TTC549 (cell line): ENCODE measurements around the gene TBR1.

Experiments used
- FAIRE-seq: peaks from 2 replicates; lab custom pipeline; 2012; peaks lifted over from hg19 to GRCh38; lab: Jason Lieb, UNC

Gene TBR1

DNA sequence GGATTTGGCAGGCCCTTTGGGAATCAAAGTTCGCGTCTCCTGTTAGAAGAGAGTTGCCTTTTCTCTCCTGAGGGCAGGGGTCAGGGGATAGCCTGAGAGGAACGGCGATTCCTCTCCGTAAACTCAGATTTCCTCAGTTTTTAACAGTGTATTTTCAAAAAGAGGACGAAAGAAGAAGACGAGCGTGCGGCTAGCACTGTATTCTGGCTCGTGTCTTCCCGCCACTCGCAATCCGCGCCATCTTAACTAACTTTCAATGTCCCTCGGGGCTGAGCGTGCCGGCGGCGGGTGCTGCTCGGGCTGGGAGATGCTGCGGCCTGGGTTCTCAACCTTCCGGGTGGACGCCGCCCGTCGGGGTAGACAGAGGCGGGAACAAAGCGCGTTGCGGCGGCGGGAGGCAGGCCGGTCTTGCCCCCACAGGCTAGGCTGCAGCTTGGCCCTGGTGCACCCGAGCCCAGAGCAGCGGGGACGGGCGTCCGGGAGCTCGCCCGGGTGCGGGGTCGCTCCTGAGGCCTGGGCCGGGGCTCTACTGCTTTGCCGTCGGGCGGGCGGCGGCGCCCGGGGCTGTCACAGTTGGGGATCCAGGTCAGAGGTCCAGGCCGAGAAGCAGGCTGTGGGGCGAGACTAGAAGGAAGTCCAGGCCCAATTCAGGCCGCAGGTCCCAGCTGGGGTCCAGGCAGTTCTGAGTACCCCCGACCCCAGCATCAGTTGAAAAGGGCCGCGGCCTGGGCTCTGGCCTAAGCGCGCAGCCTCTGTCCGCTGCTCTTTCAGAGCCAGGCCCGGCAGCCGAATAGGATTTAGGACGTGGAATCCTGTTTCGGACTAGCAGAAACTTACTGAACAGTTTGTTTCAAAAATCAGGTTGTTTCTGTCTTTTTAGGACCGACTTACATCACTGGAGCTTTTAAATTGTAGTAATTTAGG, 11.8 kb downstream of the TBR1 start:
- FAIRE-seq, result no peak

DNA sequence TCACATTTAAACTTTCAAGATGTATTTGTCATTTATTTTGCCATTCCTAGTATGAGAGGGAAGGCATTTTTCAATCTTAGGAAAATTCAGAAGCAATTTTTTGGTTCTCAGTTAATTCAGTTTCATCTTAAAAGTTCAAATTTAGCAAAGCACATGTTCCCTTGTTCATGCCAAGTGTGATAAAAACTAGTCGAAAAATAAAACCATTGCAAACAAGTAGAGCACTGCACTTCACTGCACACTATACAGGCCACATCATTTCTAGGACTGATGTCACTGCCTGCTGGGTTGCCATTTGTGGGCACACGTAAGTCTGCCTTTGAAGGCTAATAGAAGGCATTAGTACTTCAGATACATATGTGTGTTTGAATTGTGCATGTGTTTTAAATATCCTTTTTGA, 14.3 kb downstream of the TBR1 start:
- no peak for FAIRE-seq

DNA sequence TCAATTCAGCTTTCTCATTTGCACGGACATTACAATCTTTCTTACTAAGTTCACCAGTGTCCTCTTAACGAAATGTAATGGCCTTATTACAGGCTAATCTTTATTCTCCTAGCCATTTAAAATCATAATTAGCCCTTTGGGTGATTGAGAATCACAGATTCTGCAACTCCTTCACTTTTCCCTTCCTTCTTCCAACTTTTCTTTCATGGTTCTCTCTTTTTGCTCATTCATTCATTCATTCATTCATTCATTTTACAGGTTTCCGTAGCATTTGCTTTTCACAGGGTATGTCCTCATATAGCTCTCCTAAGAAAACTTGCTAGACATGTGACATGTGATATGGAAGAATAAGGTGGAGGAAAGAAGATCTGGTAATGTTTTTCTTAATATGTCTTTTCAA, 16.0 kb downstream of the TBR1 start:
- no peak for FAIRE-seq

DNA sequence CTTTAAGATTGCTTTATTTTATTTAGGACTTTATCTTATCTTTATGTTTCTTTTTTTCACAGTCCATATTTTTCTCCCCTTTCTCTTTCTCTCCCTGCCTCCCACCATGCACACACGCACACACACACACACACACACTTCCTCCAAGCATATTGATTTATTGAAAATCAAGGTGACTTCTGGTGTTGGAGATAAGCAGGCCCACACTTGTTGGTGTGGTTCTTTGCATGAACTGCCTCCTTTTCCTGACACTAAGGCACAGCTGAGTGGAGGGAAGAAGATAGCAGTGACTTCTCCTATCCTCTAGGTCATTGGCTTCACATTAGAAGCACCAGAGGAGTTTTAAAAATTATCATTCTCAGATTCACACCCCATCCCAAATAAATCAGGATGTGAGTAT, 18.0 kb downstream of the TBR1 start:
- FAIRE-seq, result no peak

DNA sequence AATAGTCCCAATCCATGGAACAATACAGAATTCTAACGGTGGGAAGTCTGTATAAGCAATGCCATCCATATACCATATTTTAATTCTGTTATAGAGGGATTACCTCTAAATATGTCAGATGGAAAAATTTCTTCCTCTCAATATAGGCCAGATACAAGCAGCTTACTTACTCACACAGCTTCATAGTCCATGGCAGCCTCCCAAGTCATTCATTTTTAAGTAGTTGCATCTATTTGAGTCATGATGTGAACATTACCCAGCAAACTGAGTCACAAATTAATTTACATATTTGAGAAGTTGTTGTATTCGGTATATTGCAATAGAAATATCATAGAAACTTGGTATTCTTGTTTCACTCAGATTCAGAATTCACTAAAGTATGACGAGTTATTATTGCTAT, 20.3 kb downstream of the TBR1 start:
- no peak for FAIRE-seq

DNA sequence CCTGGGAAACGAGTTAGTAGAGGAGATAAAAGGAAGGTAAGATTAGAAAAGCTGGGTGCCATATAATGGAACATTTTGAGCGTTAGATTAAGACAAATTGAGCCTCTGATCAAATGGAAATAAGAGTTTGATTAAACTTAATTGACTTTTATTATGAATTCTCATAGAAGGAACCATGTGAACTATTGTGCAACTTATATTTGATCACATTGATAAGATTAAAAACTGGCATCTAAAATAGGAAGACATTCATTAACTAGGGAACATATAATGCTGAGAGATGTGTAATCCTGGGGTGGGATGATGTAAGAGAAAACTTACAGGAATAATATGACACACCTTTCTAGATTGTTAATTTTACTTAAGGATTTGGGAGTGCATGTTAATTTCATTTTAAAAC, 22.5 kb downstream of the TBR1 start:
- no peak for FAIRE-seq

DNA sequence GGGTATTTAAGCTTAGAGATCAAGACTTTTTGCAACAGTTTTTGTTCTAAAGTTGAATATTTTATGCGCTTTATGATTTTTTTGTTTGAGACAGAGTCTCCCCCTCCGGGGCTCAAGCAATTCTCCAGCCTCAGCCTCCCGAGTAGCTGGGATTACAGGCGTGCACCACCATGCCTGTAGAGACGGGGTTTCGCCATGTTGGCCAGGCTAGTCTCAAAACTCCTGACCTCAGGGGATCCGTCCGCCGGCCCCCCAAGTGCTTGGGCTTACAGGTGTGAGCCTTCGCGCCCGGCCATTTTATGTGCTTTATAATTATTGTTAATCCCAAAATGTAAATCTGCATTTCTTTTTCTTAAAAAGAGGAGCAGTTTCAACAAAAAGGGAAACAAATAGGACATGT, 29.0 kb downstream of the TBR1 start:
- no peak for FAIRE-seq

DNA sequence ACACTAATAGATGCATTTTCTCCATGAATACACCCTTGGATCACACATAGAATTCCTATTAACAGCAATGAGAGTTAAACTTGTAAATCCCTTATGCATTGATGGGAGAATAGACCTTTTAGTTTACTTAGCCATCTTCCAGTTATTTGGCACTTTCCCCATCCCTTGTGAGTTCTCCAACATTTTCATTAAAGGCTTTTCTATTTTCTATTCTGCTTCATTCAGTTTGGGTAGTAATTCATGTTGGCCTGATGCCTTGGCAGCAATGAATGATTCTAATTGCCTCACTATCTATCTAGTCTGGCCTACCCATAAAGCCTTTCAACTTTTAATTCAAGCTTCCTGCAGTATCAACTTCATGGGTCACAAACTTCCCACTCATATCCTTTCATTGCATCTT, 32.3 kb downstream of the TBR1 start:
- no peak for FAIRE-seq

DNA sequence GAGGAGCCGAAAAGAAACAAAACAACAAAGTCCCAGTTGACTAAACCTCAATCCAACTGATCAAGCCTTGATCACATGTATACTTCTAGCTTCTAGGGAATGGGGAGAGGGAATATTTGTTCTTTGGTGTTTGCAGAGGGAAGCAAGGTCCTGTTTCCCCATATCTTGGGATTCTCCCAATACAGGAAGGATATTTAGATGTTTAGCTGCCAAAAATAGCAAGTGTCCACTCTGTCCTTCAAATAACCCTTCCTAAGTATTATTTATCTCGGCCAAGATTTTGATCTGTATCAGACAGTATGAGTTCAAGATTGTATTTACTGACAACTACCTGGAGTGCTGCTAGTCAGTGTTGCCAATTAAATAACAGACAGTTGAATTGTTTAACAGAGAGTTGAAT, 55.5 kb downstream of the TBR1 start:
- FAIRE-seq, result no peak

DNA sequence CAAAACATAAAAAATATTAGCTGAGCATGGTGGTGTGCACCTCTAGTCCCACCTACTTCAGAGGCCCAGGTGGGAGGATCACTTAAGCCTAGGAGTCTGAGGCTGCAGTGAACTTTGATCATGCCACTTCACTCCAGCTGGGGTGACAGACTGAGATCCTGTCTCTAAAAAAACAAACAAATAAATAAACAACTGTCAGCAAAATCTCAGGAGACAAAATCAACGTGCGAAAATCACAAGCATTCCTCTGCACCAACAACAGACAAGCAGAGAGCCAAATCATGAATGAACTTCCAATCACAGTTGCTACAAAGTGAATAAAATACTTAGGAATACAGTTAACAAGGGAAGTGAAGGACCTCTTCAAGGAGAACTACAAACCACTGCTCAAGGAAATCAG, 58.8 kb downstream of the TBR1 start:
- FAIRE-seq, result no peak
